GM23338 (cell line): Measurements from ENCODE around the gene DAZL. TPM values are rescaled to one million over a fixed set of nuclear protein-coding genes. Genes with fewer than 3 reads are reported as not detected.

Experiments
- ATAC-seq: fragments of 200-7000 bp; cut with Tn5 transposase; 3 replicates; pipeline ENCODE4 v1.9.1; 2020
- DNase-seq: peaks from one replicate; pipeline ENCODE4 v3.0.0-alpha.2; 2015; ENCODE audit warnings: low spot score
- H2AFZ ChIP-seq: fragments of 200-600 bp; sonication (generic); 2 replicates; pipeline ENCODE4 v1.8.0; 2016; ENCODE audit warnings: antibody characterized with exemption, mild to moderate bottlenecking, moderate library complexity
- H3F3A ChIP-seq: fragments of 200-600 bp; sonication (generic); replicated peaks from 2 replicates; pipeline ENCODE4 v1.8.0; 2017; ENCODE audit warnings: antibody characterized with exemption, mixed run types, low read depth
- H3K27ac ChIP-seq: fragments of 200-600 bp; sonication (generic); 2 replicates; pipeline ENCODE4 v1.6.1; 2016; ENCODE audit warnings: low read depth
- H3K27me3 ChIP-seq: fragments of 200-600 bp; sonication (generic); 2 replicates; pipeline ENCODE4 v1.8.0; 2016; ENCODE audit warnings: mild to moderate bottlenecking, mixed run types, moderate library complexity; ENCODE audit not compliant: insufficient read depth
- H3K36me3 ChIP-seq: fragments of 200-600 bp; sonication (generic); 2 replicates; pipeline ENCODE4 v1.8.0; 2016; ENCODE audit warnings: mild to moderate bottlenecking; ENCODE audit not compliant: insufficient read depth
- H3K4me1 ChIP-seq: fragments of 200-600 bp; sonication (generic); 2 replicates; pipeline ENCODE4 v1.8.0; 2016; ENCODE audit warnings: mild to moderate bottlenecking, moderate library complexity; ENCODE audit not compliant: insufficient read depth
- H3K4me2 ChIP-seq: fragments of 200-600 bp; sonication (generic); 2 replicates; pipeline ENCODE4 v1.7.1; 2017; ENCODE audit warnings: mixed run types
- H3K4me3 ChIP-seq: fragments of 200-600 bp; sonication (generic); 2 replicates; pipeline ENCODE4 v1.6.1; 2016; ENCODE audit warnings: mixed run types
- H3K79me2 ChIP-seq: fragments of 200-600 bp; sonication (generic); replicated peaks from 2 replicates; pipeline ENCODE4 v1.8.0; 2017; ENCODE audit warnings: mild to moderate bottlenecking; ENCODE audit not compliant: insufficient read depth
- H3K9me2 ChIP-seq: fragments of 200-600 bp; sonication (generic); 2 replicates; pipeline ENCODE4 v1.8.0; 2017; ENCODE audit not compliant: insufficient read depth
- H4K20me1 ChIP-seq: fragments of 200-600 bp; sonication (generic); replicated peaks from 2 replicates; pipeline ENCODE4 v1.8.0; 2017; ENCODE audit warnings: mild to moderate bottlenecking; ENCODE audit not compliant: insufficient read depth
- H3K27ac Mint-ChIP-seq: 2 replicates; pipeline ENCODE4 v1.8.0; 2020; ENCODE audit warnings: inconsistent platforms, mild to moderate bottlenecking, moderate library complexity, mixed read lengths
- H3K27me3 Mint-ChIP-seq: 3 replicates; pipeline ENCODE4 v1.8.0; 2022; ENCODE audit warnings: low read depth, mild to moderate bottlenecking, moderate library complexity, mixed read lengths, inconsistent platforms; ENCODE audit not compliant: insufficient read depth, poor library complexity
- H3K36me3 Mint-ChIP-seq: 3 replicates; pipeline ENCODE4 v1.8.0; 2021; ENCODE audit warnings: low read depth, mild to moderate bottlenecking, inconsistent platforms, moderate library complexity, mixed read lengths
- H3K4me1 Mint-ChIP-seq: 3 replicates; pipeline ENCODE4 v1.8.0; 2020; ENCODE audit warnings: mild to moderate bottlenecking, inconsistent platforms, mixed read lengths
- H3K4me3 Mint-ChIP-seq: 3 replicates; pipeline ENCODE4 v1.8.0; 2021; ENCODE audit warnings: moderate library complexity, mild to moderate bottlenecking, inconsistent platforms, mixed read lengths
- H3K9me3 Mint-ChIP-seq: 3 replicates; pipeline ENCODE4 v1.8.0; 2020; ENCODE audit warnings: moderate library complexity, mild to moderate bottlenecking, inconsistent platforms, mixed read lengths
- CREB1 ChIP-seq: fragments of 250-450 bp; sonication (Bioruptor Pico); IDR thresholded peaks from 2 replicates; pipeline ENCODE4 v1.5.0; 2020; ENCODE audit warnings: low read depth, mild to moderate bottlenecking, moderate library complexity
- CTCF ChIP-seq, 2 experiments: fragments of 200-600 bp in 1 of 2; sonication (generic) in 1 of 2; conservative IDR thresholded peaks; 2 replicates each; pipeline versions ENCODE4 v1.5.1 to v1.6.1; 2016 to 2017; ENCODE audit warnings: antibody characterized with exemption in 2 of 2, low read depth in 2 of 2, mild to moderate bottlenecking in 2 of 2, moderate library complexity in 1 of 2
- ETS1 ChIP-seq: IDR thresholded peaks from 2 replicates; pipeline ENCODE4 v1.6.1; 2016; ENCODE audit warnings: antibody characterized with exemption
- ZNF114 ChIP-seq: fragments of 250-450 bp; sonication (Bioruptor Pico); IDR thresholded peaks from 2 replicates; pipeline ENCODE4 v1.5.0; 2020; ENCODE audit warnings: mild to moderate bottlenecking, moderate library complexity
- ZNF462 ChIP-seq: fragments of 250-450 bp; sonication (Bioruptor Pico); IDR thresholded peaks from 2 replicates; pipeline ENCODE4 v1.5.0; 2020; ENCODE audit warnings: mild to moderate bottlenecking, moderate library complexity
- polyA plus RNA-seq: library from polyadenylated mRNA; unstranded; fragments of >200 nt; fragmentation: Nextera tagmentation; extraction: Ambion mirVana; gene quantifications from 2 replicates; pipeline ENCODE4 v1.2.1, GENCODE V29; 2016
- total RNA-seq: library from RNA; depleted of rRNA; stranded (reverse); fragments of >200 nt; shearing (Covaris generic); gene quantifications from 2 replicates; pipeline ENCODE4 v1.2.3, GENCODE V29; 2014

Gene DAZL
- total and polyA plus RNA-seq, 2 experiments from 2014 or later: 3.2 to 5.3 TPM

GRCh38 chr3:16601537-16602005 lies 3.7 kb downstream of the DAZL start (continued):
- no peak for TF ChIP-seq ETS1
- no peak for TF ChIP-seq ZNF462 (CRISPR knock-in tag)
- TF ChIP-seq CREB1 (CRISPR knock-in tag): no peak

GRCh38 chr3:16600780-16601536 lies 4.3 kb downstream of the DAZL start:
- Histone ChIP-seq H2AFZ (no peak overlapping the region), H3K4me1 (peaks cover 15% of the 10 kb centered on the region), H4K20me1 (no peaks in the 10 kb centered on the region), H3F3A (peaks cover under 1% of the 10 kb centered on the region; the same call in 1 of the 2 replicates), H3K4me2 (no peak overlapping the region), H3K36me3 (no peaks in the 10 kb centered on the region), H3K27ac (no peak overlapping the region), H3K9me2 (no peaks in the 10 kb centered on the region), H3K27me3 (no peaks in the 10 kb centered on the region), H3K79me2 (no peaks in the 10 kb centered on the region), H3K4me3 (no peak overlapping the region)
- DNase-seq (peak; percentile 91), ATAC-seq (peak; percentile 65)
- no peak overlapping the region for H3K4me3 Mint-ChIP-seq
- H3K36me3 Mint-ChIP-seq: peaks cover 9% of the 10 kb centered on the region; the same call in 2 of the 3 replicates
- peaks cover 9% of the 10 kb centered on the region; the same call in 2 of the 3 replicates for H3K4me1 Mint-ChIP-seq
- TF ChIP-seq CTCF (conservative IDR thresholded peaks at IDR 0.05; ENCODE audit: low read depth in 2 of 2): peak; percentile 89 to 97
- TF ChIP-seq ZNF114 (CRISPR knock-in tag): no peak
- H3K9me3 Mint-ChIP-seq: peaks cover 13% of the 10 kb centered on the region; the same call in 2 of the 3 replicates
- H3K27ac Mint-ChIP-seq: no peak overlapping the region
- H3K27me3 Mint-ChIP-seq: peaks cover under 1% of the 10 kb centered on the region
